ENCODE data around the gene DNAH10. TPM values are rescaled to one million over a fixed set of nuclear protein-coding genes. Genes with fewer than 3 reads are reported as not detected.

Gene DNAH10
- total RNA-seq, 1 experiment from 2014 or later = 0.09 TPM

- no peak for ATAC-seq
- Mint-ChIP-seq H3K27ac (no peak overlapping the region), H3K27me3 (ENCODE audit: low read depth) (no peaks in the 10 kb centered on the region), H3K4me3 (no peak overlapping the region), H3K9me3 (no peaks in the 10 kb centered on the region), H3K36me3 (peaks cover 62% of the 10 kb centered on the region), H3K4me1 (no peaks in the 10 kb centered on the region)
- ChIA-PET POLR2A (no interaction called here), CTCF (interaction anchor here (1.5 kb wide), 1 partner anchor 11 kb away, joined by 4 read pairs; no protein-coding TSS in a partner anchor)
- no peak for TF ChIP-seq NR3C1 (CRISPR knock-in tag; conservative IDR thresholded peaks at IDR 0.05; ENCODE audit: low read depth)
- no peak for TF ChIP-seq ATF2 (CRISPR knock-in tag; IDR thresholded peaks at IDR 0.05; ENCODE audit: borderline replicate concordance, low read depth)
- no peak for TF ChIP-seq NR2C2 (CRISPR knock-in tag; IDR thresholded peaks at IDR 0.05)
- no peak for TF ChIP-seq MAX (CRISPR knock-in tag; IDR thresholded peaks at IDR 0.05)
- TF ChIP-seq ZNF532 (CRISPR knock-in tag; IDR thresholded peaks at IDR 0.05; ENCODE audit: borderline replicate concordance) = no peak
- no peak for TF ChIP-seq PREB (CRISPR knock-in tag; IDR thresholded peaks at IDR 0.05; ENCODE audit: borderline replicate concordance)
- no peak for TF ChIP-seq JAZF1 (CRISPR knock-in tag; IDR thresholded peaks at IDR 0.05)
- TF ChIP-seq JUN (CRISPR knock-in tag; IDR thresholded peaks at IDR 0.05) = no peak
- TF ChIP-seq ZSCAN18 (CRISPR knock-in tag; IDR thresholded peaks at IDR 0.05) = no peak
- no peak for TF ChIP-seq ESRRA (CRISPR knock-in tag; IDR thresholded peaks at IDR 0.05; ENCODE audit: borderline replicate concordance)
- TF ChIP-seq CREB1 (CRISPR knock-in tag; IDR thresholded peaks at IDR 0.05) = no peak
- TF ChIP-seq SMAD3 (CRISPR knock-in tag; IDR thresholded peaks at IDR 0.05; ENCODE audit: borderline replicate concordance) = no peak
- TF ChIP-seq EMX1 (CRISPR knock-in tag; IDR thresholded peaks at IDR 0.05) = no peak
- no peak for TF ChIP-seq PRDM15 (CRISPR knock-in tag; IDR thresholded peaks at IDR 0.05)
- no peak for DNase-seq (ENCODE audit: low spot score)
These were observed 11.9 kb upstream of the DNAH10 start for GRCh38 chr12:123750159-123750656.
